ENCODE results near the gene CCNA2. TPM values are rescaled to one million over a fixed set of nuclear protein-coding genes. Genes with fewer than 3 reads are reported as not detected.

The CCNA2 gene
- total RNA-seq (2014; rRNA removed; shearing (Covaris generic)): 45.3 and 47.7 TPM in 2 replicates
- polyA plus RNA-seq (2016; fragmentation: Nextera tagmentation; extraction: Ambion mirVana): 33.1 and 33.7 TPM in 2 replicates

DNA sequence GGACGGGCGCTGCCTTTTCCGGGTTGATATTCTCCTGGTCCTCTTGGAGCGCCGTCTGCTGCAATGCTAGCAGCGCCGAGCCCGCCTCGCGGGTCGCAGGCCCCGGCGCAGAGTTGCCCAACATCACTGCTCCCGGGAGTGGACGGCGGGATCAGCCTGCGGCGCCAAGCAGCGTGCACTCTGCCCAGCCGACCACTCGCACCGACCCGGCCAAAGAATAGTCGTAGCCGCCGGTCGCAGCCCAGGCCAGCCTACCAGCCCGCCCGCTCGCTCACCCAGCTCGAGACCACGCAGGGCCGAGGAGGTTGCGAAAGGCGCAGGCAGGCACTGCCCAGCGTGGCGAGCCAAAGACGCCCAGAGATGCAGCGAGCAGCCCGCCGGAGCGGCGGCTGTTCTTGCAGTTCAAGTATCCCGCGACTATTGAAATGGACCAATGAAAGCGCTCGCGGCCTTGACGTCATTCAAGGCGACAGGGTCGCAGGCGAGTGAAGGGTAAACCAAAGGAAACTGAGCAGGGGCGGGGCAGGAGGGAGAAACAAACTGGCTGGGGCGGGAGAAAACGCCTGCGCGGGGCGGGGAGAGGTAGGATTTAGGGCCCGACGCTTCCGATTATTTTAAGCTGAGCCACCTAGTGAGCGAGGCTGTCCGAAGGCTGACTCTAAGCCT is at the start of gene CCNA2:
Gene CCNA2 (minus strand): TSS at position 379 of the 666 bp plus-strand sequence. CDS start 255 bp downstream, at position 124.
- Histone ChIP-seq H3K27ac (peak within 1 kb of the TSS; percentile 74), H3K9ac (peak within 1 kb of the TSS; percentile 81), H4K20me1 (ENCODE audit: insufficient read depth) (no peaks in the 10 kb centered on the region), H3F3A (ENCODE audit: insufficient read depth) (peaks cover 25% of the 10 kb centered on the region), H3K9me2 (ENCODE audit: insufficient read depth) (no peaks in the 10 kb centered on the region), H3K4me3 (peak within 1 kb of the TSS; percentile 80), H2AFZ (peak within 1 kb of the TSS; percentile 93), H3K27me3 (replicated peaks; ENCODE audit: insufficient read depth) (no peaks in the 10 kb centered on the region), H3K4me2 (ENCODE audit: unreplicated experiment) (peak within 1 kb of the TSS; percentile 97), H3K9me3 (ENCODE audit: low read depth) (no peaks in the 10 kb centered on the region), H3K36me3 (ENCODE audit: low read depth) (peaks cover 25% of the 10 kb centered on the region; the same call in 1 of the 2 replicates), H3K79me2 (ENCODE audit: insufficient read depth) (peaks cover 44% of the 10 kb centered on the region), H3K4me1 (ENCODE audit: insufficient read depth) (peaks cover 52% of the 10 kb centered on the region)
- DNase-seq: peak; percentile 99
- in situ Hi-C loops (cut with MboI): no loop called here
- no peak for TF ChIP-seq EZH2phosphoT487 (IDR thresholded peaks at IDR 0.05; ENCODE audit: insufficient read depth, low read depth)
- no peak for TF ChIP-seq EZH2 (IDR thresholded peaks at IDR 0.05; ENCODE audit: insufficient read depth, poor library complexity, severe bottlenecking)
- 1 to 2% methylated on average over 56 to 63 of the region's 63 CpGs for WGBS, 2 experiments (ENCODE audit: low coverage in 1 of 2, low lambda C conversion rate in 2 of 2, missing lambda C conversion rate in 2 of 2)

DNA sequence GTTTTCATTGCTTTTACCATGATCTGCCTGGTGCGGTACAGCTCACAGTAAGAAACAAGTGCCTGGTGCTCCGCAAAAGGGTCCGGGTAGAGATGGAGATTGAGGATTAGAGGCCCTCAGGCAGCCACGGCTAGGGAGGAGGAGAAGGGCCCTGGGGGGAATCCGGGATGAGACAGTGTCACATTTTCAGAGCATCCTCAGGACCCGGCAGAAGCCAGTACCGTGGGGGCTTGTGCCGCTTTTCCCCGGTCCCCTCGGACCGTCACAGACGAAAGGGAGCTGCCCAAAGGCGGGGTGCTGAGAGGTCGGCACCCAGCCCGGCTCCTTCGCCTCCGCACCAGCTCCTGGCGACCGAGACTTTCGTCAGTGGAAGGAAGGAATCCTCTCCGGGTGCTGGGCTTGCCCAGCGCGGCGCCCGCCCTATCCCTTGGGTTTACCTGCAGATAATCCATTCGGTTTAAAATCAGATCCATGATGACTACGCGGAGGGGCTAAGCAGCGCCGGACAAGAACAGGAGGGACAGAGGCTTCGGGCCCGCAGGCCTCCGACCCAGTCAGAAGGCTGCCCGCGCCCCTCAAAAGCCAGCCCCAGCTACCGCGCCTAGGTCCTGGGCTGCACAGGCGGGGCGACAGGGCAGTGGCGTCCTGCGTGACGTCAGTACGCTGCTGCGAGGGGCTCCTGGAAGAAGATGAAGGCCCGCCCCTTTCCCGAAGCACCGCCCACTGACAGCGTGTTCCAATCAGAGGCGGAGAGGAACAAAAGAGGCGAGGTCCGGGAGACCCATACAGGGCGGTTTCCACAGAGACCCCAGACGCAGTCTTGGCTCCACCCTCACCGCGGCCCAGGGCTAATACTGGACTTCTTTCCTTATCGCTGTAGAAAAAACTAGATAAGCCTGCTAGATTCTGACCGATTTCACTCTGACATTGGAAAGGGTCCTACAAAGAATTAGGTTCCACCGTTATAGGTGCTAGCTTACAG is 46.4 kb upstream of the CCNA2 start, which contains the start of gene BBS7:
Gene BBS7 (minus strand): TSS at position 634 of the 982 bp plus-strand sequence. CDS start 161 bp downstream, at position 473.
- 1% methylated on average over 46 to 55 of the region's 58 CpGs for WGBS, 2 experiments (ENCODE audit: low coverage in 1 of 2, low lambda C conversion rate in 2 of 2, missing lambda C conversion rate in 2 of 2)
- H3K4me3 ChIP-seq: peak within 1 kb of the TSS; percentile 91

DNA sequence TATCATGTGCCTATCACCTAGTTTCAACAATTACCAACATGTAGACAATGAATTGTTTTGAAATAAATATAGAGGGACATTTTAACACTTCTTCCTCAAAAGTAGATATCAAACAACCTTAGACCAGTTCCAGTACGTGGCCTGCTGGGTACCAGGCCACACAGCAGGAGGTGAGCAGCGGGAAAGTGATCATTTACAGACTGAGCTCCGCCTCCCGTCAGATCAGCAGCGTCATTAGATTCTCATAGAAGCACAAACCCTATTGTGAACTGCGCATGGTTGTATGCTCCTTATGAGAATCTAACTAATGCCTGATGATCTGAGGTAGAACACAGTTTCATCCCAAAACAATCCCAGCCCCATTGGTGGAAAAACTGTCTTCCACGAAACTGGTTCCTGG is 40.1 kb upstream of the CCNA2 start:
- Histone ChIP-seq H4K20me1 (ENCODE audit: insufficient read depth) (no peaks in the 10 kb centered on the region), H3K4me3 (no peak overlapping the region), H3F3A (ENCODE audit: insufficient read depth) (no peaks in the 10 kb centered on the region), H3K27me3 (replicated peaks; ENCODE audit: insufficient read depth) (no peaks in the 10 kb centered on the region), H3K36me3 (ENCODE audit: low read depth) (peaks cover 63% of the 10 kb centered on the region), H3K9me2 (ENCODE audit: insufficient read depth) (no peaks in the 10 kb centered on the region), H3K4me2 (ENCODE audit: unreplicated experiment) (no peak overlapping the region), H3K79me2 (ENCODE audit: insufficient read depth) (peaks cover 22% of the 10 kb centered on the region), H3K9me3 (ENCODE audit: low read depth) (no peaks in the 10 kb centered on the region), H2AFZ (no peak overlapping the region), H3K9ac (no peak overlapping the region), H3K4me1 (ENCODE audit: insufficient read depth) (peaks cover 2% of the 10 kb centered on the region), H3K27ac (no peak overlapping the region)
- WGBS, 2 experiments (ENCODE audit: low coverage in 1 of 2, low lambda C conversion rate in 2 of 2, missing lambda C conversion rate in 2 of 2): 81 to 82% methylated on average over 7 of the region's 7 CpGs
- TF ChIP-seq EZH2 (IDR thresholded peaks at IDR 0.05; ENCODE audit: insufficient read depth, poor library complexity, severe bottlenecking) (no peak), EZH2phosphoT487 (IDR thresholded peaks at IDR 0.05; ENCODE audit: insufficient read depth, low read depth) (no peak)
- DNase-seq: no peak
- in situ Hi-C loops (cut with MboI): no loop called here

More for the DNA sequence above, 46.4 kb upstream of the CCNA2 start, which contains the start of gene BBS7:
- Histone ChIP-seq H3K4me1 (ENCODE audit: insufficient read depth) (peaks cover 7% of the 10 kb centered on the region), H3K9ac (peak within 1 kb of the TSS; percentile 77), H3K9me3 (ENCODE audit: low read depth) (no peaks in the 10 kb centered on the region), H3K9me2 (ENCODE audit: insufficient read depth) (no peaks in the 10 kb centered on the region), H3K79me2 (ENCODE audit: insufficient read depth) (peaks cover 31% of the 10 kb centered on the region), H3K4me2 (ENCODE audit: unreplicated experiment) (peak within 1 kb of the TSS; percentile 80), H3K27me3 (replicated peaks; ENCODE audit: insufficient read depth) (no peaks in the 10 kb centered on the region), H3F3A (ENCODE audit: insufficient read depth) (no peaks in the 10 kb centered on the region), H4K20me1 (ENCODE audit: insufficient read depth) (no peaks in the 10 kb centered on the region), H3K36me3 (ENCODE audit: low read depth) (peaks cover 30% of the 10 kb centered on the region), H3K27ac (peak within 1 kb of the TSS; percentile 69), H2AFZ (peak within 1 kb of the TSS; percentile 99)
- peak; percentile 95 for DNase-seq
- in situ Hi-C loops (cut with MboI): no loop called here
- TF ChIP-seq EZH2 (IDR thresholded peaks at IDR 0.05; ENCODE audit: insufficient read depth, poor library complexity, severe bottlenecking) (no peak), EZH2phosphoT487 (IDR thresholded peaks at IDR 0.05; ENCODE audit: insufficient read depth, low read depth) (no peak)

DNA sequence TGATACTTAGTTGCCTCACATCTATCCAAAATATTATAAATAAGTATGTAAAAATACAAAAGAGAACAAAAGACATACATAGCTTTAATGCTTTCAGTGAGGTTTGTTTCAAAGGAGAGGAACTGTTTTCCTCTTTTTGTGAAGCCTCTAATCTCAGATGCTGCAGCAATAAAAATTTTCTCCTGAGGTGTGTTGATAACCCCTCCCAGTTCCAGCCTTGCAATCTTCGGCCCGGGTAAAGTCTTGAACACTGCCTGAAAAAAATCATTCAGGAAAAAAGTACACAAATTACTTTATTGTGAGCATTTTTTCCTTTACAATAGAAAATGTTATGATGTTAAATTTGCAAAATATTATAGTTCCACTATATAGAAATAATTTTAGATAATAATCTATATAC is 37.7 kb upstream of the CCNA2 start:
- no peaks in the 10 kb centered on the region for H3K27me3 ChIP-seq (replicated peaks; ENCODE audit: insufficient read depth)
- no peaks in the 10 kb centered on the region for H3K9me3 ChIP-seq (ENCODE audit: low read depth)
- H3K36me3 ChIP-seq (ENCODE audit: low read depth): peaks cover 53% of the 10 kb centered on the region
- no peak overlapping the region for H3K9ac ChIP-seq
- in situ Hi-C loops (cut with MboI): no loop called here
- TF ChIP-seq EZH2phosphoT487 (IDR thresholded peaks at IDR 0.05; ENCODE audit: insufficient read depth, low read depth) (no peak), EZH2 (IDR thresholded peaks at IDR 0.05; ENCODE audit: insufficient read depth, poor library complexity, severe bottlenecking) (no peak)
- no peak overlapping the region for H3K4me3 ChIP-seq
- no peak overlapping the region for H3K27ac ChIP-seq
- H3K9me2 ChIP-seq (ENCODE audit: insufficient read depth): no peaks in the 10 kb centered on the region
- H3F3A ChIP-seq (ENCODE audit: insufficient read depth): no peaks in the 10 kb centered on the region
- no peaks in the 10 kb centered on the region for H3K4me1 ChIP-seq (ENCODE audit: insufficient read depth)
- H3K79me2 ChIP-seq (ENCODE audit: insufficient read depth): peaks cover 10% of the 10 kb centered on the region; the same call in 1 of the 2 replicates
- no peak for DNase-seq
- H3K4me2 ChIP-seq (ENCODE audit: unreplicated experiment): no peak overlapping the region
- WGBS, 2 experiments (ENCODE audit: low coverage in 1 of 2, low lambda C conversion rate in 2 of 2, missing lambda C conversion rate in 2 of 2): 94 to 97% methylated on average over 2 of the region's 2 CpGs
- H4K20me1 ChIP-seq (ENCODE audit: insufficient read depth): no peaks in the 10 kb centered on the region
- no peak overlapping the region for H2AFZ ChIP-seq
